Fibroblast of lung (primary cell): ENCODE measurements around the gene ZNG1C.
"Not testable (repeated sequence)": the region's sequence is repeated elsewhere in the genome, so short reads cannot be mapped to it uniquely, and the experiment has no call there.

Source experiments
- EZH2 ChIP-seq: IDR thresholded peaks from 2 replicates; pipeline ENCODE4 v1.5.1; 2012; ENCODE audit warnings: low read length, control low read depth, mild to moderate bottlenecking; ENCODE audit errors: missing control alignments
- TF ChIP-seq, protein P1 (sequence below), 2 donors: IDR thresholded peaks in 1 of 2; conservative IDR thresholded peaks in 1 of 2; 1 replicate in 1 of 2; 2 replicates in 1 of 2; pipeline ENCODE4 v1.5.1; 2011 to 2012; ENCODE audit warnings: low read length in 2 of 2, control low read depth in 1 of 2, inconsistent platforms in 1 of 2, low read depth in 1 of 2, mild to moderate bottlenecking in 1 of 2

DNA sequence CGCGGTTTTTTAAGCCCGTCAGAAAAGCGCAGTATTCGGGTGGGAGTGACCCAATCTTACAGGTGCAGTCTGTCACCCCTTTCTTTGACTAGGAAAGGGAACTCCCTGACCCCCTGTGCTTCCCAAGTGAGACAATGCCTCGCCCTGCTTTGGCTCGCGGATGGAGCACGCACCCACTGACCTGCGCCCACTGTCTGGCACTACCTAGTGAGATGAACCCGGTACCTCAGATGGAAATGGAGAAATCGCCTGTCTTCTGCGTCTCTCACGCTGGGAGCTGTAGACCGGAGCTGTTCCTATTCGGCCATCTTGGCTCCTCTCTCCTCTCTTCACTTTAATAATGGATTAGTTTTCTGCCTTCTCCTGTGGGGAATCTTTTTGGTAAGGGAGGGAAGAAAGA is 39.3 kb downstream of the ZNG1C start:
- TF ChIP-seq, protein P1, sequence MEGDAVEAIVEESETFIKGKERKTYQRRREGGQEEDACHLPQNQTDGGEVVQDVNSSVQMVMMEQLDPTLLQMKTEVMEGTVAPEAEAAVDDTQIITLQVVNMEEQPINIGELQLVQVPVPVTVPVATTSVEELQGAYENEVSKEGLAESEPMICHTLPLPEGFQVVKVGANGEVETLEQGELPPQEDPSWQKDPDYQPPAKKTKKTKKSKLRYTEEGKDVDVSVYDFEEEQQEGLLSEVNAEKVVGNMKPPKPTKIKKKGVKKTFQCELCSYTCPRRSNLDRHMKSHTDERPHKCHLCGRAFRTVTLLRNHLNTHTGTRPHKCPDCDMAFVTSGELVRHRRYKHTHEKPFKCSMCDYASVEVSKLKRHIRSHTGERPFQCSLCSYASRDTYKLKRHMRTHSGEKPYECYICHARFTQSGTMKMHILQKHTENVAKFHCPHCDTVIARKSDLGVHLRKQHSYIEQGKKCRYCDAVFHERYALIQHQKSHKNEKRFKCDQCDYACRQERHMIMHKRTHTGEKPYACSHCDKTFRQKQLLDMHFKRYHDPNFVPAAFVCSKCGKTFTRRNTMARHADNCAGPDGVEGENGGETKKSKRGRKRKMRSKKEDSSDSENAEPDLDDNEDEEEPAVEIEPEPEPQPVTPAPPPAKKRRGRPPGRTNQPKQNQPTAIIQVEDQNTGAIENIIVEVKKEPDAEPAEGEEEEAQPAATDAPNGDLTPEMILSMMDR (conservative IDR thresholded peaks at IDR 0.05 in 1 of 2, IDR thresholded peaks at IDR 0.05 in 1 of 2; ENCODE audit: low read depth in 1 of 2, low read length in 2 of 2) = not testable (repeated sequence)
- not testable (repeated sequence) for TF ChIP-seq EZH2
